DND-41 (cell line): ENCODE results near the gene BFSP1.
A peak's percentile ranks its signal among the peaks of the same experiment; 100 is the strongest.

Experiments used
- ATAC-seq: fragments of 200-7000 bp; cut with Tn5 transposase; 3 replicates; pipeline ENCODE4 v1.9.1; 2021; ENCODE audit warnings: low read depth; ENCODE audit not compliant: insufficient read depth
- DNase-seq: peaks from one replicate; pipeline ENCODE4 v3.0.0-alpha.2; 2020
- H2AFZ ChIP-seq: 2 replicates; pipeline ENCODE4 v1.6.0; 2012; ENCODE audit warnings: low read depth, low read length
- H3K27ac ChIP-seq: 2 replicates; pipeline ENCODE4 v1.5.1; 2012; ENCODE audit warnings: low read length, inconsistent platforms
- H3K27me3 ChIP-seq: fragments of 200-600 bp; sonication (generic); 2 replicates; pipeline ENCODE4 v1.6.0; 2012; ENCODE audit warnings: low read length, mild to moderate bottlenecking, inconsistent platforms; ENCODE audit not compliant: insufficient read depth, poor library complexity
- H3K36me3 ChIP-seq: 2 replicates; pipeline ENCODE4 v1.5.1; 2012; ENCODE audit warnings: low read length, inconsistent platforms; ENCODE audit not compliant: insufficient read depth
- H3K4me1 ChIP-seq: 2 replicates; pipeline ENCODE4 v1.5.1; 2012; ENCODE audit warnings: mild to moderate bottlenecking, low read length; ENCODE audit not compliant: insufficient read depth
- H3K4me2 ChIP-seq: 2 replicates; pipeline ENCODE4 v1.6.0; 2012; ENCODE audit warnings: mild to moderate bottlenecking, moderate library complexity, low read length, inconsistent platforms; ENCODE audit not compliant: insufficient read depth
- H3K4me3 ChIP-seq, 2 experiments: fragments of 200-600 bp in 1 of 2; shearing (Covaris generic) in 1 of 2; 2 replicates each; pipeline ENCODE4 v1.5.1; 2012 to 2016; ENCODE audit warnings: inconsistent platforms in 2 of 2, low read length in 2 of 2, mild to moderate bottlenecking in 2 of 2, low read depth in 1 of 2, moderate library complexity in 1 of 2
- H3K79me2 ChIP-seq: 2 replicates; pipeline ENCODE4 v1.6.0; 2012; ENCODE audit warnings: low read length, inconsistent platforms; ENCODE audit not compliant: insufficient read depth
- H3K9ac ChIP-seq: 2 replicates; pipeline ENCODE4 v1.6.0; 2012; ENCODE audit warnings: low read depth, mild to moderate bottlenecking, inconsistent platforms, low read length, moderate library complexity
- H3K9me3 ChIP-seq: 2 replicates; pipeline ENCODE4 v1.5.1; 2012; ENCODE audit warnings: low read length, moderate library complexity, mild to moderate bottlenecking, inconsistent platforms; ENCODE audit not compliant: insufficient read depth, severe bottlenecking
- H4K20me1 ChIP-seq: 2 replicates; pipeline ENCODE4 v1.6.0; 2012; ENCODE audit warnings: low read length; ENCODE audit not compliant: insufficient read depth
- CTCF ChIP-seq: IDR thresholded peaks from 2 replicates; pipeline ENCODE4 v1.5.1; 2012; ENCODE audit warnings: borderline replicate concordance, low read length, moderate library complexity, mild to moderate bottlenecking; ENCODE audit not compliant: poor library complexity, severe bottlenecking; ENCODE audit errors: extremely low read depth
- EZH2 ChIP-seq: IDR thresholded peaks from 3 replicates; pipeline ENCODE4 v1.6.1; 2012; ENCODE audit warnings: borderline replicate concordance, low read depth, mild to moderate bottlenecking, moderate library complexity, low read length, inconsistent platforms; ENCODE audit not compliant: severe bottlenecking

Gene BFSP1

GRCh38 chr20:17518339-17519052 is 12.7 kb downstream of the BFSP1 start:
- peaks cover 19% of the 10 kb centered on the region for H3K27me3 ChIP-seq
- DNase-seq = no peak
- no peaks in the 10 kb centered on the region for H4K20me1 ChIP-seq
- no peaks in the 10 kb centered on the region for H3K79me2 ChIP-seq
- H3K9me3 ChIP-seq = no peaks in the 10 kb centered on the region
- H3K36me3 ChIP-seq = no peaks in the 10 kb centered on the region
- ATAC-seq = no peak
- no peak overlapping the region for H3K9ac ChIP-seq
- H2AFZ ChIP-seq = no peak overlapping the region
- H3K4me1 ChIP-seq = no peaks in the 10 kb centered on the region
- H3K27ac ChIP-seq = no peak overlapping the region
- H3K4me2 ChIP-seq = no peak overlapping the region
- H3K4me3 ChIP-seq = no peak overlapping the region
- TF ChIP-seq CTCF (no peak), EZH2 (no peak)

GRCh38 chr20:17515053-17515452 is 16.1 kb downstream of the BFSP1 start:
- H3K27ac ChIP-seq = no peak overlapping the region
- DNase-seq = no peak
- H3K36me3 ChIP-seq = no peaks in the 10 kb centered on the region
- no peak overlapping the region for H2AFZ ChIP-seq
- no peak overlapping the region for H3K4me3 ChIP-seq
- no peaks in the 10 kb centered on the region for H3K4me1 ChIP-seq
- ATAC-seq = no peak
- no peaks in the 10 kb centered on the region for H3K9me3 ChIP-seq
- no peaks in the 10 kb centered on the region for H4K20me1 ChIP-seq
- no peak overlapping the region for H3K4me2 ChIP-seq
- peaks cover 22% of the 10 kb centered on the region for H3K27me3 ChIP-seq
- H3K9ac ChIP-seq = no peak overlapping the region
- no peak for TF ChIP-seq CTCF
- no peak for TF ChIP-seq EZH2
- no peaks in the 10 kb centered on the region for H3K79me2 ChIP-seq

- Histone ChIP-seq H3K4me3 (no peak overlapping the region), H3K36me3 (no peaks in the 10 kb centered on the region), H3K9me3 (no peaks in the 10 kb centered on the region), H3K27me3 (peaks cover 17% of the 10 kb centered on the region), H3K4me1 (no peaks in the 10 kb centered on the region), H3K27ac (no peak overlapping the region), H3K79me2 (no peaks in the 10 kb centered on the region), H3K9ac (no peak overlapping the region), H2AFZ (no peak overlapping the region), H4K20me1 (no peaks in the 10 kb centered on the region), H3K4me2 (no peak overlapping the region)
- ATAC-seq (no peak), DNase-seq (no peak)
- TF ChIP-seq EZH2 = no peak
- no peak for TF ChIP-seq CTCF
These were observed 17.2 kb downstream of the BFSP1 start for GRCh38 chr20:17513939-17514338.

- H3K27ac ChIP-seq = no peak overlapping the region
- no peaks in the 10 kb centered on the region for H3K36me3 ChIP-seq
- H4K20me1 ChIP-seq = no peaks in the 10 kb centered on the region
- DNase-seq (no peak), ATAC-seq (peak; percentile 37; the same call in 1 of the 3 replicates)
- H3K4me2 ChIP-seq = no peak overlapping the region
- peaks cover 22% of the 10 kb centered on the region for H3K27me3 ChIP-seq
- H3K9me3 ChIP-seq = no peaks in the 10 kb centered on the region
- no peaks in the 10 kb centered on the region for H3K4me1 ChIP-seq
- H3K4me3 ChIP-seq = no peak overlapping the region
- TF ChIP-seq CTCF (no peak), EZH2 (no peak)
- H2AFZ ChIP-seq = no peak overlapping the region
- H3K79me2 ChIP-seq = no peaks in the 10 kb centered on the region
- no peak overlapping the region for H3K9ac ChIP-seq
These were observed 19.8 kb downstream of the BFSP1 start for GRCh38 chr20:17511401-17511800.
